Activated T-helper 1 cell treated with anti-CD3 and anti-CD28 coated beads, Interleukin-12 subunit alpha, Interleukin-12 subunit beta, Interleukin-2, Interleukin-4 antibody, amounts not matched to agents 30 ng/mL and 10 ng/mL and 1 ng/mL, durations not matched to agents 14 hours and 24 hours and 36 hours (primary cell): ENCODE data around the gene PRR33. TPM values are rescaled to one million over a fixed set of nuclear protein-coding genes. Genes with fewer than 3 reads are reported as not detected.
A peak's percentile ranks its signal among the peaks of the same experiment; 100 is the strongest.
"Not testable (repeated sequence)": the region's sequence is repeated elsewhere in the genome, so short reads cannot be mapped to it uniquely, and the experiment has no call there.

Experiments used
- DNase-seq: peaks from one replicate; pipeline ENCODE4 v3.0.0; 2021; ENCODE audit warnings: low spot score
- H3K27ac Mint-ChIP-seq: one replicate; pipeline ENCODE4 v1.8.0; 2021; ENCODE audit warnings: mild to moderate bottlenecking, mixed read lengths
- H3K27me3 Mint-ChIP-seq: one replicate; pipeline ENCODE4 v1.8.0; 2022; ENCODE audit warnings: mild to moderate bottlenecking, moderate library complexity, mixed read lengths; ENCODE audit not compliant: insufficient read depth
- H3K36me3 Mint-ChIP-seq: one replicate; pipeline ENCODE4 v1.8.0; 2021; ENCODE audit warnings: low read depth, mixed read lengths
- H3K4me1 Mint-ChIP-seq: one replicate; pipeline ENCODE4 v1.8.0; 2021; ENCODE audit warnings: low read depth, mixed read lengths
- H3K4me3 Mint-ChIP-seq: one replicate; pipeline ENCODE4 v1.8.0; 2021; ENCODE audit warnings: mild to moderate bottlenecking, moderate library complexity, mixed read lengths
- H3K9me3 Mint-ChIP-seq: one replicate; pipeline ENCODE4 v1.8.0; 2021; ENCODE audit warnings: mixed read lengths
- intact Hi-C: fragments of 100-400 bp; cut with micrococcal nuclease; formaldehyde crosslinking; loops from one replicate; pipeline ENCODE4 v1.15.1; 2024
- total RNA-seq: library from RNA; stranded (reverse); gene quantifications from 2 replicates; pipeline ENCODE4 v1.2.3, GENCODE V29; 2022

Gene PRR33
- total RNA-seq: 0.05 TPM in 1 of 2 replicates, not detected in the other

DNA sequence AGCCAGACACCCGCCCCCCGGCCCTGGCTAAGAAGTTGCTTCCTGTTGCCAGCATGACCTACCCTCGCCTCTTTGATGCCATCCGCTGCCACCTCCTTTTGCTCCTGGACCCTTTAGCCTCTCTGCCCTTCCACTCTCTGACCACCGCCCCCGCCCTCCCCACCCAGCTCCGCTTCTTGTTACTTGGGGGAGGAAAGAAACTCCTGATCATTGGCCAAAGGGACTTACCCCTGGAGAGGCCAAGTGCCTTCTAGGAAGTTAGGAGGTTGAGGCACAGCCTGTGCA is at the start of gene PRR33:
TSS of gene PRR33 (minus strand) at position 65 of the 285 bp plus-strand sequence. CDS start 1,311 bp downstream, outside the sequence.
- Mint-ChIP-seq H3K9me3 (no peaks in the 10 kb centered on the region), H3K27me3 (peaks cover 13% of the 10 kb centered on the region), H3K27ac (no peak within 1 kb of the TSS), H3K36me3 (peaks cover 18% of the 10 kb centered on the region), H3K4me3 (peak within 1 kb of the TSS; percentile 28), H3K4me1 (peaks cover 10% of the 10 kb centered on the region)
- intact Hi-C loops: no loop called here
- DNase-seq: no peak

DNA sequence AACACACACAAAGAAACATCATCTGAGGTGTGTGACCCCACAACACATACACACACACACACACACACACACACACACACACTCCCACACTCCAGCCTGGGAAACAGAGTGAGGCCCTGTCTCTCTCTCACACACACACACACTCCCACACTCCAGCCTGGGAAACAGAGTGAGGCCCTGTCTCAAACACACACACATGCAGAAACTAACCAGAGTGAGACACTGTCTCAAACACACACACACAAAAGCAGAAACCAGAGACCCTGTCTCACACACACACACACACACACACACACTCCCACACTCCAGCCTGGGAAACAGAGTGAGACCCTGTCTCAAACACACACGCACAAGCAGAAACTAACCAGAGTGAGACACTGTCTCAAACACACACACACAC is 48.1 kb upstream of the PRR33 start:
- H3K36me3 Mint-ChIP-seq, DNase-seq: not testable (repeated sequence)
- H3K27ac Mint-ChIP-seq: peak overlapping the region; percentile 73

DNA sequence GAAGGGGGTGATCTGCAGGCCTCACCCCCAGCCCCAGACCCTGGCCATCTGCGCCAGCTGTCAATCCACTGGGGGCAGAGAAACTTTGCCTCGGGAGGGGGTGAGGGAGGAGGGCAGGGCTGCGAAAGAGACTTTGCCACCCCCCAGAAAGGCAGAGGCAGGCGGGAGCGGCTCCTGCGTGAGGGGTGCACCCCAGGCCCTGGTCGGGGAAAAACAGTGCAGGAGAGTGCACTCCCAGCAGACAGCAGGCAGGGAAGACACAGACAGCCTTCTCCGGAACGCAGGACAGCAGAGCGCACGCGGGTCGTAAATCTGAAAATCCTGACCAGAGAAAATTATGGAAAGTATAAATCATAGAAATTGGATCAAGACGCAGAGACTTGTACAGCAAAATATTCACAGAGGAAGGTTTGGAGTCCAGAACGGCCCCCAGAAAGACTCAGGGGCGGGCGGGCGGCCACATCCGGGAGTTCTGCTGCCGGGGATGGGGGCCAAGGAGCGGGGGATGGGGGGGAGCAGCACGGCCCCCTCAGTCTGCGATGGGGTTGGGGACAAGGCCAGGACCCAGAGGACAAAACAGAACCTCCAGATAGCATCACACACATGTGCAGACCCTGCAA is 47.4 kb upstream of the PRR33 start:
- H3K4me3 Mint-ChIP-seq: no peak overlapping the region
- H3K9me3 Mint-ChIP-seq: no peaks in the 10 kb centered on the region
- H3K27ac Mint-ChIP-seq: no peak overlapping the region
- H3K27me3 Mint-ChIP-seq: no peaks in the 10 kb centered on the region
- H3K36me3 Mint-ChIP-seq: no peaks in the 10 kb centered on the region
- peaks cover 10% of the 10 kb centered on the region for H3K4me1 Mint-ChIP-seq
- intact Hi-C loops: loop anchor here (1.0 kb wide), 1 partner anchor 24 kb away; no protein-coding TSS in a partner anchor
- no peak for DNase-seq

More for the DNA sequence above, 48.1 kb upstream of the PRR33 start:
- intact Hi-C loops: loop anchor here (1.0 kb wide), 1 partner anchor 24 kb away; no protein-coding TSS in a partner anchor
- not testable (repeated sequence) for H3K4me3 Mint-ChIP-seq, H3K9me3 Mint-ChIP-seq, H3K27me3 Mint-ChIP-seq, H3K4me1 Mint-ChIP-seq

DNA sequence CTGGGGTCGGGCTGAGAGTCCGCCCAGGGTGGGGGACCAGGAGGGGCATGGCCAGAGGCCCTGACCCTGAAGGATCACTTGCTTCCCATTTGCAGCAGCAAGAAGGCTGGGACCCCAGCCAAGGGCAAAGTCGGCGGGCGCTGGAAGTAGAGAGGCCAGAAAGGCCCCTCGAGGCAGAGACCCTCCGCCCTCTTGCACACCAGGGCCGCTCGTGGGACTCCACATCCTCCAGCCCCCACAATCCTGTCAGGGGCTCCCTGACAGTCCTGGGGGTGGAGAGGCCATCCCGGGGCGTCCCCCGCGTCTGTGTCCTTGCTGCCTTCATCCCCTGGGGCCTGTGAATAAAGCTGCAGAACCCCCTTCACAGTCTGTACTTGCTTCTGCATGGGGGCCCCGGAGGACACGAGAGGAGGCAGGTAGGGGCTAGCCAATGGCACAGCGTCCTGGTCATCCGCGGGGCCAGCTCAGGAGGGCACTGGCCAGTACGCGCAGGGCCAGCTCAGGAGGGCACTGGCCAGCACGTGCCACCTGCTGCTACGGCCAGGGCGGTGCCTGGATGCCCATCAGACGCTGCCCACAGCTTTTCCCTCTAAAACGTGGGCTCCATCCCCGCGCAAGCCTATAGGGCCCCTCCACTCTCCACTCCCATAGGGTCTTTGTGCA is 46.8 kb upstream of the PRR33 start:
- Mint-ChIP-seq H3K4me3 (no peak overlapping the region), H3K9me3 (no peaks in the 10 kb centered on the region), H3K36me3 (no peaks in the 10 kb centered on the region), H3K27me3 (no peaks in the 10 kb centered on the region), H3K4me1 (peaks cover 10% of the 10 kb centered on the region), H3K27ac (no peak overlapping the region)
- intact Hi-C loops: loop anchor here (1.0 kb wide), 1 partner anchor 23 kb away; no protein-coding TSS in a partner anchor
- DNase-seq: no peak

DNA sequence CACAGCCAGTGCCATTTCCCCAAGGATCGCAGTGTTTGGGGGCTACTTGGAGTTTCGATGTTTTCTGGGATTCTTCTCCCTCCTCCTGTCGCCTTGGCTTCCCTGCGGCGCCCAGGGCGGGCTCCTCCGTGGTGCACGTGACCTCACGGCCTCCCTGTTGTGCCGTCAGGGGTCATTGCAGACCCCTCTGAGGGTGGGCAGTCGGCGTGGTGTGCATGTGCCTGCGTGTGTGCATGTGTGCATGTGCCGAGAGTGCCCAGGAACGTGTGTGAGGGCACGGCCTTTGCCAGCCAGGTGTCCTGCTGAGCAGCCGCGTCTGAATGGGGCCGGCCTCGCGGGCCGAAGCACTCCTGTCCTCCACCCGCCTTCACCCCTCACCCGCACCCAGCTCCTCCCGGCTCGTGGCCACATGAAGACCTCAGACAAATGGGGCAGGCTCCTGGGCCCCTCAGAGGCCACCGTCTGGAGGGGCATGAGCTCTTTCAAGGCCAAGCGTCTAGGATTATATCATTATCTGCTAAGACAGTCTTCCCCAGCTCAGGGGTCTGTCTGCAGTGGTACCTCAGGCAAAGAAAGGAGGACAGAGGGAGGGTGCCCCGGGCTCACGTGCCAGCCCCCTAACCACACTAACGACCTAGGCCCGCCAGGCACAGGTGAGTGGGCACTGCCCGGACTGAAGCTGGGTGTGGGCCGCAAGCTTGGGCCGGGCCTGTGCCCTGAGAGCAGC is 46.1 kb upstream of the PRR33 start:
- no peak for DNase-seq

DNA sequence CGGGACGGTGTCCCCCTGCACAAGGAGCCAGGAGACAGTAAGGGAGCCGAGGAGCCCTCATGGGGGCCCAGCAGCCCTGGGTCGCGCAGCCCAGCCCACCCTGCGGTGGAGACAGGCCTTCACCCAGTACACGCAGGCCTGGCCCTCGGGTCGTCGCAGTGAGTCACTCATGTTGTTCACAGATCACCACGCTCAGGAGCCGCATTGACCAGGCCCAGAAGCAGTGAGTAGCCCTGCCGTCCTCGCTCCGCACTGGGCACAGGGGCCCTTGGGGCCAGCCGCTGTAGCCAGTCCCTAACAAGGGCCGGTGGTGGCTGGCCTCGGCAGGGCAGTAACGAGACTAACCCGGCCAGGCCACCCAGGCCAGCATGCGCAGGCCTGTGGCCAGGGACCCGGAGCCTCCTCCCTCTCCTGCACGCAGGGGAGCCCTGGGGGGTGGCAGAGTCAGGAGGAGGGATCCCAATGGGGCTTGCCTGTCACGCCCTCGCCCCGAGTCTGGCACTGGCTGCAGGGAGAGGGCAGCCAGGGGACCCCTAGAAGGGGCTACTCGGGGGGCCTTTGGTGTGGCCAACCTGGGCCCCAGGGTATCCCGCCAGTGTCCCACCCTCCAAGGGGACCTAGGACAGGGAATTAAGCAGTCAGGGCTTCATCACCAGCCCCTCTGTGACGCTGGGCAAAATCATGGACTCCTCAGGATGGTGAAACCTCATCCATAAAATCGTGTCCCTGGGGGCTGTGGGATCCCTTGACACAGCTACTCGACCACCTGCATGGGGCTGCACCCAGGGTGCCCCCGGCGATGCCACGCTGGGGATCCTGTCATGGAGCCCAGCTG is 45.3 kb upstream of the PRR33 start:
- H3K36me3 Mint-ChIP-seq: no peaks in the 10 kb centered on the region
- H3K27me3 Mint-ChIP-seq: peaks cover 2% of the 10 kb centered on the region
- H3K9me3 Mint-ChIP-seq: no peaks in the 10 kb centered on the region
- no peak for DNase-seq
- H3K4me3 Mint-ChIP-seq: no peak overlapping the region
- intact Hi-C loops: no loop called here
- peaks cover 10% of the 10 kb centered on the region for H3K4me1 Mint-ChIP-seq
- no peak overlapping the region for H3K27ac Mint-ChIP-seq

More for the DNA sequence above, 46.1 kb upstream of the PRR33 start:
- no peak overlapping the region for H3K27ac Mint-ChIP-seq
- H3K9me3 Mint-ChIP-seq: no peaks in the 10 kb centered on the region
- H3K4me1 Mint-ChIP-seq: peaks cover 10% of the 10 kb centered on the region
- no peak overlapping the region for H3K4me3 Mint-ChIP-seq
- H3K36me3 Mint-ChIP-seq: no peaks in the 10 kb centered on the region
- peaks cover under 1% of the 10 kb centered on the region for H3K27me3 Mint-ChIP-seq
- intact Hi-C loops: no loop called here

DNA sequence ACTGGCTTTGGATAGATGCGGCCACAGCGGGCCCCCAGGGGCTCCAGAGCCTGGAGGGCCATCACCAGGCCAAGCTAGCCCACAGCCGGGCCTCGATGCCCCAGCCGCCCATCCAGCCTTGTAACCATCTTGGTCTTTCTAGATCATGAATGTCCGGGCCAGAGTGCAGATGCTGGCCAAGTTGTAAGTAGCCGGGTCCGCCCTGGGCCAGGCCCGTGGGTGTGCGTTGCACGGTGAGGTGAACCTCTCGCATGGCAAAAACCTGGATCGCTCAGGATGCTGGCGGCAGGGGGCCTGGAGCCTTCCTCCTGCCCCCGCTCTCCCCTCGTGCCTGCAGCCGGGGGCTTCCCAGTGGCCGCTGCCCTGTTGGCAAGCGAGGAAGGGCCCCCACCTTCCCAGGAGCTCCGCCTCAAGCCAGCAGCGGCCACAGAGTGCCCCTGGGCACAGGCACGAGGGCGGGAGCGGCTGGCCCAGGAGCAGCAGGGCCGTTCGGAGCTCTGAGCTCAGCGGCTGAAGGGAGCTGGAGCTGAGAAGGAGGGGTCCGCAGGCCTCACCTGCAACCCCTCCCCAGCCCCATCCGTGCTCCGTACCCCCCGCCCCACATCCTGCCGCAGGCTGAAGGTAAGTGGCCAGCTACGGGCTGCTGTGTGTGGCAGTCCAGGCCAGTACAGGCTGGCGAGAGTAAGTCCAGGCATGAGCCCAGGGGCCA is 44.5 kb upstream of the PRR33 start:
- H3K36me3 Mint-ChIP-seq: no peaks in the 10 kb centered on the region
- peaks cover 2% of the 10 kb centered on the region for H3K27me3 Mint-ChIP-seq
- no peaks in the 10 kb centered on the region for H3K9me3 Mint-ChIP-seq
- no peak overlapping the region for H3K4me3 Mint-ChIP-seq
- no peak for DNase-seq
- peaks cover 10% of the 10 kb centered on the region for H3K4me1 Mint-ChIP-seq
- H3K27ac Mint-ChIP-seq: no peak overlapping the region
- intact Hi-C loops: no loop called here

GRCh38 chr11:1935156-1936071 is 43.7 kb upstream of the PRR33 start:
- Mint-ChIP-seq H3K36me3 (no peaks in the 10 kb centered on the region), H3K9me3 (no peaks in the 10 kb centered on the region), H3K27ac (no peak overlapping the region), H3K27me3 (peaks cover 2% of the 10 kb centered on the region), H3K4me1 (peaks cover 9% of the 10 kb centered on the region), H3K4me3 (no peak overlapping the region)
- DNase-seq: no peak
- intact Hi-C loops: loop anchor here (2.0 kb wide), 1 partner anchor 23 kb away; no protein-coding TSS in a partner anchor

- intact Hi-C loops: loop anchor here (2.0 kb wide), 1 partner anchor 22 kb away; no protein-coding TSS in a partner anchor
- no peak overlapping the region for H3K27ac Mint-ChIP-seq
- H3K4me1 Mint-ChIP-seq: no peaks in the 10 kb centered on the region
- no peak for DNase-seq
- H3K36me3 Mint-ChIP-seq: no peaks in the 10 kb centered on the region
- H3K27me3 Mint-ChIP-seq: peaks cover 2% of the 10 kb centered on the region
- no peaks in the 10 kb centered on the region for H3K9me3 Mint-ChIP-seq
- H3K4me3 Mint-ChIP-seq: no peak overlapping the region
Measured at GRCh38 chr11:1934335-1935155, 42.9 kb upstream of the PRR33 start.

DNA sequence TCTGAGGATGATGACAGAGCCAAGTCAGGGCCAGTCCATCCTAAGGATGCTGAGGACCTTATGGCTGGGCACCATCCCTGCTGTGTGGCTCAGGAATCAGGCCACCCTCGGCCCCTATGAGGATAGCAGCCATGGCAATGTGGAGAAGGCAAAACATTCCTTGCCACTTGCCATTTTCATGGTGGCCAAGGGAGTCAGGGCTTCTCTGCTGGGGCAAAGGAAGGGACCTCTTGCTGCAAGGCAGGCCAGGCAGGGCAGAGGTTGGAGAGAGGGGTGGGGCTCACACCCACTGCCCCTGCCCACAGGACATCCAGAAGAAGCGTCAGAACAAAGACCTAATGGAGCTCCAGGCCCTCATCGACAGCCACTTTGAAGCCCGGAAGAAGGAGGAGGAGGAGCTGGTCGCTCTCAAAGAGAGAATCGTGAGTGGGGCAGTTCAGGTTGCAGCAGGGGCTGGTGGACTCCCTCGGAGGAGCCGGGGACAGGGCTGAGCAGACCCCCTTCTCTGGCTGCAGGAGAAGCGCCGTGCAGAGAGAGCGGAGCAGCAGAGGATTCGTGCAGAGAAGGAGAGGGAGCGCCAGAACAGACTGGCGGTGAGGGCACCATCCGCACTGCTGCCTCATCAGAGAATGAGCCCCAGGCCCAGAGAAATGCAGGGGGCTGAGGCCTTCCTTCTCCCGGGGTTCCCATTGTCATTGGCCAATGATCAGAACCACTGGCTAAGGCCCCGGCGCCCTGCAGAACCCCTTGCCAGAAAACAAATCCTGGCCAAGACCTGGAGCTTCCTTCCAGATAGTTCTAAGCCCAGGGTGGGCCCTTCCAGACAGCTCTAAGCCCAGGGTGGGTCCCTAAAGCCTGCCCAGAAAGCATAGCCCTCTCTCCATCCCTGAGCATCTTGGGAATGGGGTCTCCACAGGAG is 42.0 kb upstream of the PRR33 start:
- Mint-ChIP-seq H3K4me1 (no peaks in the 10 kb centered on the region), H3K27ac (no peak overlapping the region), H3K9me3 (no peaks in the 10 kb centered on the region), H3K36me3 (no peaks in the 10 kb centered on the region), H3K4me3 (no peak overlapping the region), H3K27me3 (peaks cover 2% of the 10 kb centered on the region)
- DNase-seq: no peak
- intact Hi-C loops: loop anchor here (2.0 kb wide), 1 partner anchor 21 kb away; no protein-coding TSS in a partner anchor
